Kidney (tissue), 14 donors: Measurements from ENCODE around the gene SFT2D1. TPM values are rescaled to one million over a fixed set of nuclear protein-coding genes. Genes with fewer than 3 reads are reported as not detected.
A peak's percentile ranks its signal among the peaks of the same experiment; 100 is the strongest.

ENCODE experiments used
- DNase-seq, 5 donors: peaks; one replicate each; pipeline ENCODE4 v3.0.0-alpha.2; 2013 to 2020
- FAIRE-seq: peaks from 2 replicates; lab custom pipeline; 2012; peaks lifted over from hg19 to GRCh38; lab: Jason Lieb, UNC
- H3K27ac ChIP-seq, 2 donors: one replicate each; pipeline ENCODE4 v1.7.0; 2013; ENCODE audit warnings: low read depth in 2 of 2, low read length in 2 of 2, inconsistent platforms in 1 of 2
- H3K27me3 ChIP-seq: one replicate; pipeline ENCODE4 v1.7.1; 2013; ENCODE audit warnings: low read length, inconsistent platforms; ENCODE audit not compliant: control insufficient read depth, insufficient read depth
- H3K36me3 ChIP-seq, 3 donors: one replicate each; pipeline versions ENCODE4 v1.7.0 to v1.7.1; 2013; ENCODE audit warnings: low read length in 3 of 3, control low read depth in 1 of 3, inconsistent platforms in 1 of 3; ENCODE audit not compliant: insufficient read depth in 3 of 3, control insufficient read depth in 2 of 3
- H3K4me1 ChIP-seq, 3 donors: one replicate each; pipeline versions ENCODE4 v1.7.0 to v1.7.1; 2013; ENCODE audit warnings: low read length in 3 of 3, inconsistent platforms in 1 of 3, low read depth in 1 of 3; ENCODE audit not compliant: control insufficient read depth in 2 of 3, insufficient read depth in 2 of 3
- H3K4me3 ChIP-seq, 3 donors: one replicate each; pipeline versions ENCODE4 v1.7.0 to v1.8.1; 2013; ENCODE audit warnings: low read length in 3 of 3, control low read depth in 1 of 3, inconsistent platforms in 1 of 3
- H3K9ac ChIP-seq, 3 donors: one replicate each; pipeline versions ENCODE4 v1.7.0 to v1.7.1; 2013; ENCODE audit warnings: low read length in 3 of 3, control low read depth in 1 of 3, inconsistent platforms in 1 of 3
- H3K9me3 ChIP-seq, 3 donors: one replicate each; pipeline versions ENCODE4 v1.7.0 to v1.7.1; 2013; ENCODE audit warnings: low read length in 3 of 3, control low read depth in 1 of 3, inconsistent platforms in 1 of 3; ENCODE audit not compliant: control insufficient read depth in 2 of 3, insufficient read depth in 1 of 3
- CTCF ChIP-seq: IDR thresholded peaks from 3 replicates; pipeline ENCODE4 v1.5.1; 2012; ENCODE audit warnings: mild to moderate bottlenecking, moderate library complexity, borderline replicate concordance; ENCODE audit not compliant: insufficient read depth; ENCODE audit errors: extremely low read depth
- intact Hi-C: fragments of 100-400 bp; cut with DNase I; formaldehyde crosslinking; loops from one replicate; pipeline ENCODE4 v1.11.1; 2022
- polyA plus RNA-seq: library from polyadenylated mRNA; stranded (reverse); fragments of 350-450 nt; fragmentation: Illumina TruSeq; extraction: RNeasy Lipid Tissue Mini Kit (QIAGEN cat#74804); gene quantifications from one replicate; pipeline ENCODE4 v1.2.3, GENCODE V29; 2014; ENCODE audit warnings: low read depth, low replicate concordance; ENCODE audit not compliant: insufficient read depth
- total RNA-seq: library from RNA; stranded (reverse); fragmentation: NEBNext Ultra II Directional; extraction: Animal tissue kit (Norgen Biotek cat#: 25700); gene quantifications from one replicate; pipeline ENCODE4 v1.2.1, GENCODE V29; 2021
- donor health status: control.
- donor health status: control.
- donor health status: control.
- donor health status: control.
- donor health status: control.
- donor health status: DM: yes; HTN: yes; CAD: no.
- donor health status: Normal renal cell carcinoma (clear cell type).

Gene SFT2D1
- total and polyA plus RNA-seq, 2 donors from 2014 or later = 48.3 to 73.2 TPM

GRCh38 chr6:166381733-166382499 is 39.6 kb upstream of the SFT2D1 start:
- FAIRE-seq (no peak), DNase-seq (peak; percentile 82 to 92 (median 85))
- H3K9ac ChIP-seq = peak overlapping the region; percentile 67 to 99 (median 83)
- peak; percentile 77 for TF ChIP-seq CTCF
- no peaks in the 10 kb centered on the region for H3K36me3 ChIP-seq
- no peaks in the 10 kb centered on the region for H3K9me3 ChIP-seq
- no peaks in the 10 kb centered on the region for H3K27me3 ChIP-seq
- H3K27ac ChIP-seq = peak overlapping the region; percentile 95 to 96
- intact Hi-C loops = no loop called here
- peak overlapping the region; percentile 74 to 89 (median 78) for H3K4me3 ChIP-seq
- H3K4me1 ChIP-seq = peaks cover 0 to 9% (median 2%) of the 10 kb centered on the region in 3 donors

DNA sequence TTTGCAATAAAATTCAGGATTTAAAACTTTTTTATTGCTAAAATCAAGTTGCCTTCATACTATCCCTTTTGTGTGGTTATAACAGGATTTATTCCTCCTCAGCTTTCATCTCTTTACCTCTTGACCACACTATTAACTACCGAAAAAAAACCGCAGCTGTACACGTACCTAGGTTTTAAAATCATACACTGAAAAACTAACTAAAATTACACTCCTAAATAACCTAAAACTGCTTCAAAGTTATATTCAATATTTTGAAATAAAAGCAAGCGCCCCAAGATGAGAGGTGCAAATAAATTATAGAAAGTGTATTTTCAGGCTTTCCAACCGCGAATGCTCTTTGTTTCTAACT is 39.0 kb upstream of the SFT2D1 start:
- FAIRE-seq (no peak), DNase-seq (no peak)
- H3K27me3 ChIP-seq = no peaks in the 10 kb centered on the region
- peak overlapping the region; percentile 74 to 89 (median 78) for H3K4me3 ChIP-seq
- H3K4me1 ChIP-seq = peaks cover 0 to 6% (median 2%) of the 10 kb centered on the region in 3 donors
- H3K9me3 ChIP-seq = no peaks in the 10 kb centered on the region
- H3K36me3 ChIP-seq = no peaks in the 10 kb centered on the region
- H3K9ac ChIP-seq = peak overlapping the region; percentile 43 to 99 (median 67)
- TF ChIP-seq CTCF = no peak
- H3K27ac ChIP-seq = peak overlapping the region; percentile 57 to 96
- intact Hi-C loops = no loop called here

- DNase-seq (no peak), FAIRE-seq (peak; percentile 82)
- Histone ChIP-seq H3K36me3 (no peaks in the 10 kb centered on the region), H3K9me3 (no peaks in the 10 kb centered on the region), H3K4me1 (peaks cover 0 to 6% (median 2%) of the 10 kb centered on the region in 3 donors), H3K9ac (peak overlapping the region in 1 of 3 donors; percentile 25), H3K4me3 (peak overlapping the region in 1 of 3 donors; percentile 9), H3K27ac (no peak overlapping the region), H3K27me3 (no peaks in the 10 kb centered on the region)
- no peak for TF ChIP-seq CTCF
- intact Hi-C loops = no loop called here
Measured at GRCh38 chr6:166379800-166380199, 37.5 kb upstream of the SFT2D1 start.
